Mucosa of stomach (tissue), 1 donor: ENCODE data around the gene CD46.
"Not testable (repeated sequence)": the region's sequence is repeated elsewhere in the genome, so short reads cannot be mapped to it uniquely, and the experiment has no call there.

Experiments used
- H3K27me3 ChIP-seq: one replicate; pipeline ENCODE4 v1.7.0; 2013; ENCODE audit warnings: mild to moderate bottlenecking, low read length; ENCODE audit not compliant: control insufficient read depth, insufficient read depth
- H3K36me3 ChIP-seq: one replicate; pipeline ENCODE4 v1.7.0; 2013; ENCODE audit warnings: low read length; ENCODE audit not compliant: control insufficient read depth, insufficient read depth
- H3K4me1 ChIP-seq: one replicate; pipeline ENCODE4 v1.7.0; 2013; ENCODE audit warnings: mild to moderate bottlenecking, low read length; ENCODE audit not compliant: control insufficient read depth, insufficient read depth
- H3K4me3 ChIP-seq: one replicate; pipeline ENCODE4 v1.7.0; 2013; ENCODE audit warnings: low read length
- H3K9ac ChIP-seq: one replicate; pipeline ENCODE4 v1.7.0; 2013; ENCODE audit warnings: mild to moderate bottlenecking, low read length, moderate library complexity
- H3K9me3 ChIP-seq: one replicate; pipeline ENCODE4 v1.7.0; 2013; ENCODE audit warnings: mild to moderate bottlenecking, low read length, moderate library complexity; ENCODE audit not compliant: control insufficient read depth
- donor health status: Pancreatic carcinoma.

Gene CD46

GRCh38 chr1:207742850-207743555 lies 8.9 kb upstream of the CD46 start:
- Histone ChIP-seq H3K9ac (no peak overlapping the region), H3K9me3 (no peaks in the 10 kb centered on the region), H3K27me3 (no peaks in the 10 kb centered on the region), H3K4me1 (peaks cover 5% of the 10 kb centered on the region), H3K4me3 (no peak overlapping the region), H3K36me3 (no peaks in the 10 kb centered on the region)

DNA sequence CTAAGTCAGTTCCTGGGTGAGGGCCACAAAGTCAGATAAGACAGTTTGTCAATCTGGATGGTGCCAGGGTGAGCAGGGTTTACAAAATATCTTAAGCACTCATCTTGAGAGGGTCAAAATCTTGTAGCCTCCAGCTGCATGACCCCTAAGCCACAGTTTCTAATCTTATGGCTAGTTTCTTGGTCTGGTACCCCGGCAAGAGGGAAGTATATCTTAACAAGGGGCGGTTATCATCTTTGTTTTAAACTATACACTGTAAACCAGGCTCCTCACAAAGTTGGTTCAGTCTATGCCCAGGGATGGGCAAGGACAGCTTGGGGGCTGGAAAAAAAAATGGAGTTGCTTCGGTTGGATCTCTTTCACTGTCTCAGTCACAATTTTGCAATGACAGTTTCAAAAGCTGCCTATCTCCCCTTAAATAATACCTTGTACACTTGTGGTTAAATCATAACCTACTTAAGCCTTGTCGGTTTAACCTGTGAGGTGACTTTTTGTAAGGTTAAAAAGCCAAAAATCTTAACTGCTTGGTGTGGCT lies 7.8 kb upstream of the CD46 start:
- H3K4me3 ChIP-seq = no peak overlapping the region

GRCh38 chr1:207745285-207745684 lies 6.6 kb upstream of the CD46 start:
- Histone ChIP-seq H3K27me3 (no peaks in the 10 kb centered on the region), H3K9ac (no peak overlapping the region), H3K36me3 (no peaks in the 10 kb centered on the region), H3K9me3 (no peaks in the 10 kb centered on the region), H3K4me3 (no peak overlapping the region), H3K4me1 (peaks cover 19% of the 10 kb centered on the region)

More for the DNA sequence above, 7.8 kb upstream of the CD46 start:
- Histone ChIP-seq H3K4me1 (peaks cover 16% of the 10 kb centered on the region), H3K27me3 (no peaks in the 10 kb centered on the region), H3K9me3 (no peaks in the 10 kb centered on the region), H3K36me3 (no peaks in the 10 kb centered on the region), H3K9ac (no peak overlapping the region)

DNA sequence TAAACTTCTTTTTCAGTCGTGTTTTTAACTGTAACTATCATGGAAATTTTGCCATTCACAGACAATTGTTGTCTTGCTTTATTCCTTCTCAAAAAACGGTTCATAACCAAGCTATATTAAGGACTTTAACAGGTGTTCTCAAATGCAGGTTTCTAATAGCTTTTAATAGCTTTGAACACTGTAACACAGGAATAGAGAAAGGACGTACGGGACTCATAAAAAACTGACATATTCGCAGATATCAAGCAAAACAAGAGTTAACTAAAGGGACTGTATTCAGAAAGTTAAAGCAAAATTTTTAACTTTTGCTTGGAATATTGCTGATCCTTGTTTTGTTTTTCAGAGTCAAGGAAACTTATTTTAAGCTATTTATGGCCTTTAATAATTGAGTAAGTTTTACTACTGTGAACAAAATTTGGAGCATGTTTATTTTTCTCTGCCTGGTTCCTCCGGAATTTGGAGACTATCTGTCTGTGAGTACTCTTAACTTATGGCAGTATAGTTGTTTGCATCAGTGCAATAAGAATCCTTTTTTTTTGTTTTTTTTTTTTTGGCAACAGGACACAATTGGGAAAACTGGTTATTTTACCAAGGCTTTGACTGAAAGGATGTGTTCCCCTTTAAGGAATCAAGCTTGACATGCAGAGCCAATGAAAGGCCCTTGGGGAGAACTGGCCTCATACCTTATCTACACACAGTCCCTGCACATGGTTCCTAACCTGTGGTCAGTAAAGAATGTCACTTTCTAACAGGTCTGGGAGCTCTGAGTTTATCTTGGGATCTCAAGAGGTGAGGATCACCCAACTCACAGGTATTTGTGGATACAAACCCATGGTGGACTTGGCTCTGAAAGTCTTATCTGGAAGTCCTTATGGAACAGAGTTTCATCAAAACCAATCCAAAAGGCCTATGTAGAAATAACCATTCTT lies 5.8 kb upstream of the CD46 start:
- Histone ChIP-seq H3K9ac (no peak overlapping the region), H3K4me3 (no peak overlapping the region)

GRCh38 chr1:207747627-207748492 lies 4.0 kb upstream of the CD46 start:
- Histone ChIP-seq H3K9ac (no peak overlapping the region), H3K4me3 (no peak overlapping the region), H3K9me3 (no peaks in the 10 kb centered on the region), H3K4me1 (peaks cover 19% of the 10 kb centered on the region), H3K27me3 (no peaks in the 10 kb centered on the region), H3K36me3 (no peaks in the 10 kb centered on the region)

More for the DNA sequence above, 5.8 kb upstream of the CD46 start:
- H3K27me3 ChIP-seq = no peaks in the 10 kb centered on the region
- no peaks in the 10 kb centered on the region for H3K9me3 ChIP-seq
- no peaks in the 10 kb centered on the region for H3K36me3 ChIP-seq
- H3K4me1 ChIP-seq = peaks cover 19% of the 10 kb centered on the region

GRCh38 chr1:207748737-207749528 lies 2.9 kb upstream of the CD46 start:
- no peaks in the 10 kb centered on the region for H3K9me3 ChIP-seq
- H3K9ac ChIP-seq = no peak overlapping the region
- no peaks in the 10 kb centered on the region for H3K27me3 ChIP-seq
- H3K4me3 ChIP-seq = no peak overlapping the region
- H3K36me3 ChIP-seq = no peaks in the 10 kb centered on the region
- peaks cover 21% of the 10 kb centered on the region for H3K4me1 ChIP-seq

- H3K9me3 ChIP-seq = no peaks in the 10 kb centered on the region
- peak overlapping the region; percentile 3 for H3K4me3 ChIP-seq
- peaks cover 38% of the 10 kb centered on the region for H3K4me1 ChIP-seq
- H3K36me3 ChIP-seq = no peaks in the 10 kb centered on the region
- no peaks in the 10 kb centered on the region for H3K27me3 ChIP-seq
- peak overlapping the region; percentile 94 for H3K9ac ChIP-seq
These were observed 1.1 kb upstream of the CD46 start for GRCh38 chr1:207750631-207751305.

- Histone ChIP-seq H3K4me3 (peak overlapping the region; percentile 3), H3K4me1 (peaks cover 41% of the 10 kb centered on the region)
These were observed 428 bp upstream of the CD46 start for GRCh38 chr1:207751463-207751789.

GRCh38 chr1:207752456-207752998 lies 673 bp downstream of the CD46 start:
- no peaks in the 10 kb centered on the region for H3K27me3 ChIP-seq
- peaks cover 41% of the 10 kb centered on the region for H3K4me1 ChIP-seq
- peak overlapping the region; percentile 94 for H3K9ac ChIP-seq

More at GRCh38 chr1:207751463-207751789, 428 bp upstream of the CD46 start:
- H3K9me3 ChIP-seq, H3K27me3 ChIP-seq, H3K36me3 ChIP-seq: not testable (repeated sequence)
- peak overlapping the region; percentile 94 for H3K9ac ChIP-seq

DNA sequence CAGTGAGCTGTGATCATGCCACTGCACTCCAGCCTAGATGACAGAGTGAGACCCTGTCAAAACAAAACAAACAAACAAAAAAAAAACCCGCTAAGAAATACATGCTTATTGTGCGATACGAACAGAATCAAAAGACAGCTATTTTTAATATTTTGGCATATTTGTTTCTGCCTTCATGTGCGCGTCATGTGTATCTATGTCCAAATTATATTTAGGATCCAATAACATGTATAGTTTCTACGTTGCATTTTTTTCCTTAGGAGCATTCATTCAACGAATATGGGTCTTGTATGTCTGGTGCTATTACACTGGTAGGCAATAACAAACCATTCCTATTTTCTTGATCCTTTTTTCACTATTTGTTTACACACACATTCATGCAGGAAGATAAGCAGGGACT lies 1.8 kb downstream of the CD46 start:
- peak overlapping the region; percentile 87 for H3K4me3 ChIP-seq
- H3K4me1 ChIP-seq = peaks cover 30% of the 10 kb centered on the region
- H3K27me3 ChIP-seq = no peaks in the 10 kb centered on the region
- no peaks in the 10 kb centered on the region for H3K36me3 ChIP-seq
- H3K9me3 ChIP-seq = no peaks in the 10 kb centered on the region
- H3K9ac ChIP-seq = no peak overlapping the region

More at GRCh38 chr1:207752456-207752998, 673 bp downstream of the CD46 start:
- H3K4me3 ChIP-seq = peak overlapping the region; percentile 87
- H3K36me3 ChIP-seq = no peaks in the 10 kb centered on the region
- H3K9me3 ChIP-seq = no peaks in the 10 kb centered on the region
